ENCODE results near the gene SRC.

The SRC gene

GRCh38 chr20:37397954-37398749, 52.2 kb downstream of the SRC start:
- in situ Hi-C loops (cut with HindIII; ENCODE audit: low sequenced_read_pairs), result loop anchor here (5.0 kb wide), 1 partner anchor 66 kb away; no protein-coding TSS in a partner anchor

GRCh38 chr20:37398750-37399621, 53.0 kb downstream of the SRC start:
- no peak overlapping the region for H3K4me3 ChIP-seq (ENCODE audit: low read depth, low read length)
- no peak for DNase-seq (ENCODE audit: low read depth)
- in situ Hi-C loops (cut with HindIII; ENCODE audit: low sequenced_read_pairs), result loop anchor here (5.0 kb wide), 1 partner anchor 67 kb away; no protein-coding TSS in a partner anchor
- no peak for TF ChIP-seq CTCF (IDR thresholded peaks at IDR 0.05; ENCODE audit: low read depth, low read length, missing control alignments)

More at GRCh38 chr20:37397954-37398749, 52.2 kb downstream of the SRC start:
- H3K4me3 ChIP-seq (ENCODE audit: low read depth, low read length), result no peak overlapping the region
- TF ChIP-seq CTCF (IDR thresholded peaks at IDR 0.05; ENCODE audit: low read depth, low read length, missing control alignments), result no peak
- no peak for DNase-seq (ENCODE audit: low read depth)

- in situ Hi-C loops (cut with HindIII; ENCODE audit: low sequenced_read_pairs), result no loop called here
- no peak for DNase-seq (ENCODE audit: low read depth)
- TF ChIP-seq CTCF (IDR thresholded peaks at IDR 0.05; ENCODE audit: low read depth, low read length, missing control alignments), result no peak
- no peak overlapping the region for H3K4me3 ChIP-seq (ENCODE audit: low read depth, low read length)
These were observed 55.5 kb downstream of the SRC start for GRCh38 chr20:37401282-37401929.

- DNase-seq (ENCODE audit: low read depth), result no peak
- no peak for TF ChIP-seq CTCF (IDR thresholded peaks at IDR 0.05; ENCODE audit: low read depth, low read length, missing control alignments)
- in situ Hi-C loops (cut with HindIII; ENCODE audit: low sequenced_read_pairs), result no loop called here
- H3K4me3 ChIP-seq (ENCODE audit: low read depth, low read length), result no peak overlapping the region
These were observed 56.2 kb downstream of the SRC start for GRCh38 chr20:37401930-37402675.

- no peak for TF ChIP-seq CTCF (IDR thresholded peaks at IDR 0.05; ENCODE audit: low read depth, low read length, missing control alignments)
These were observed 57.4 kb downstream of the SRC start for GRCh38 chr20:37403107-37404033.

More at GRCh38 chr20:37403107-37404033, 57.4 kb downstream of the SRC start:
- in situ Hi-C loops (cut with HindIII; ENCODE audit: low sequenced_read_pairs), result no loop called here
- H3K4me3 ChIP-seq (ENCODE audit: low read depth, low read length), result no peak overlapping the region
- DNase-seq (ENCODE audit: low read depth), result no peak
